Measurements from ENCODE around the gene MYH6. TPM values are rescaled to one million over a fixed set of nuclear protein-coding genes. Genes with fewer than 3 reads are reported as not detected.

MYH6 gene
- total RNA-seq, 1 experiment from 2014 or later: 0.09 TPM

DNA sequence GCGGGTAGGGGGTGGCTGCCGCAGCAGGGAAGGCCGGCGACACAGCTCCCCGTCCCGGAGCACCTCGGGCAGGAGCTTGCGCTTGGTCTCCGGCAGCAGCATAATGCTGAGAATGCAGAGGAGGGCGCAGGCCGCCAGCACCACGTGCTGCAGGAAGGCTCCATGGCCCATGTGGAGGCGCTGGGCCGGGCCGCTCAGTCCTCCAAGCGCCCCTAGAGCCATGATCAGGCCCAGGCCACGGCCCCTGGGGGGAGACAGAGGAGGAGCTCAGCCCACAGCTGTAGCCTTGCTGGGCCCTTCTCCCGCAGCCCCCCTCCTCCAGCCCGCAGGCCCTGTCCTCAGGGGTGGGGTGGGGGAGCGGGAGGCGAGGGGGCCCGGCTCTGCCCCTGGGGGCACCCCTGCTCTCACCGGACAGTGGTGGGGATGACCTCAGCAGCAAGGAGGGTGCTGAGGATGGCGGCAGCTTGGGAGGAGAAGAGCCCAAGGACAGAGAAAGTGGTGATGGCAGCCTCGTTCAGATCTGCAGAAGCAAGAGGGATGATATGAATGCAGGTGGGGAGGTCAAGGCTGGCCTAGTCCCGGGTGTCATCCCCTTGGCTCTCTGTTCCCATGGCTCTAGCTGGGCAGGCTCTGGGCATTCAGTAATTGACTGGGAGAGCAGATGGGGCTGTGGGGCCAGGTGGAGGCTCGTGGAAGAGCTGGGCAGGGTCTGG lies 61.2 kb downstream of the MYH6 start:
- TF ChIP-seq, protein P1, sequence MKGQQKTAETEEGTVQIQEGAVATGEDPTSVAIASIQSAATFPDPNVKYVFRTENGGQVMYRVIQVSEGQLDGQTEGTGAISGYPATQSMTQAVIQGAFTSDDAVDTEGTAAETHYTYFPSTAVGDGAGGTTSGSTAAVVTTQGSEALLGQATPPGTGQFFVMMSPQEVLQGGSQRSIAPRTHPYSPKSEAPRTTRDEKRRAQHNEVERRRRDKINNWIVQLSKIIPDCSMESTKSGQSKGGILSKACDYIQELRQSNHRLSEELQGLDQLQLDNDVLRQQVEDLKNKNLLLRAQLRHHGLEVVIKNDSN (CRISPR knock-in tag; IDR thresholded peaks at IDR 0.05): peak; percentile 57; the same call in 1 of the 2 replicates
- TF ChIP-seq, protein P2, sequence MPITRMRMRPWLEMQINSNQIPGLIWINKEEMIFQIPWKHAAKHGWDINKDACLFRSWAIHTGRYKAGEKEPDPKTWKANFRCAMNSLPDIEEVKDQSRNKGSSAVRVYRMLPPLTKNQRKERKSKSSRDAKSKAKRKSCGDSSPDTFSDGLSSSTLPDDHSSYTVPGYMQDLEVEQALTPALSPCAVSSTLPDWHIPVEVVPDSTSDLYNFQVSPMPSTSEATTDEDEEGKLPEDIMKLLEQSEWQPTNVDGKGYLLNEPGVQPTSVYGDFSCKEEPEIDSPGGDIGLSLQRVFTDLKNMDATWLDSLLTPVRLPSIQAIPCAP (CRISPR knock-in tag; IDR thresholded peaks at IDR 0.05): 0 out of 2 replicates have a peak, but pooled peaks have one; percentile 14
- TF ChIP-seq ZNF396 (CRISPR knock-in tag; IDR thresholded peaks at IDR 0.05; ENCODE audit: borderline replicate concordance): no peak
- TF ChIP-seq, protein P3, sequence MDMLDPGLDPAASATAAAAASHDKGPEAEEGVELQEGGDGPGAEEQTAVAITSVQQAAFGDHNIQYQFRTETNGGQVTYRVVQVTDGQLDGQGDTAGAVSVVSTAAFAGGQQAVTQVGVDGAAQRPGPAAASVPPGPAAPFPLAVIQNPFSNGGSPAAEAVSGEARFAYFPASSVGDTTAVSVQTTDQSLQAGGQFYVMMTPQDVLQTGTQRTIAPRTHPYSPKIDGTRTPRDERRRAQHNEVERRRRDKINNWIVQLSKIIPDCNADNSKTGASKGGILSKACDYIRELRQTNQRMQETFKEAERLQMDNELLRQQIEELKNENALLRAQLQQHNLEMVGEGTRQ (CRISPR knock-in tag; IDR thresholded peaks at IDR 0.05): 0 out of 2 replicates have a peak, but pooled peaks have one; percentile 34
- POLR2A ChIA-PET: interaction anchor here (0.5 to 2.1 kb wide), 4 partner anchors 18 to 190 kb away, joined by 3 to 7 read pairs (median 5); partner anchors contain the start of gene BCL2L2
- Mint-ChIP-seq H3K36me3 (peaks cover 10% of the 10 kb centered on the region), H3K27me3 (ENCODE audit: low read depth) (peaks cover 27% of the 10 kb centered on the region), H3K27ac (no peak overlapping the region), H3K9me3 (peaks cover 7% of the 10 kb centered on the region), H3K4me1 (peaks cover 17% of the 10 kb centered on the region), H3K4me3 (no peak overlapping the region)
- CTCF ChIA-PET: interaction anchor here (0.6 to 3.5 kb wide), 23 partner anchors 11 to 278 kb away, joined by 3 to 34 read pairs (median 5); partner anchors contain the start of genes BCL2L2, CMTM5, PABPN1 and PPP1R3E
- peak; percentile 29 for DNase-seq (ENCODE audit: low spot score)
- peak; percentile 74 for ATAC-seq

DNA sequence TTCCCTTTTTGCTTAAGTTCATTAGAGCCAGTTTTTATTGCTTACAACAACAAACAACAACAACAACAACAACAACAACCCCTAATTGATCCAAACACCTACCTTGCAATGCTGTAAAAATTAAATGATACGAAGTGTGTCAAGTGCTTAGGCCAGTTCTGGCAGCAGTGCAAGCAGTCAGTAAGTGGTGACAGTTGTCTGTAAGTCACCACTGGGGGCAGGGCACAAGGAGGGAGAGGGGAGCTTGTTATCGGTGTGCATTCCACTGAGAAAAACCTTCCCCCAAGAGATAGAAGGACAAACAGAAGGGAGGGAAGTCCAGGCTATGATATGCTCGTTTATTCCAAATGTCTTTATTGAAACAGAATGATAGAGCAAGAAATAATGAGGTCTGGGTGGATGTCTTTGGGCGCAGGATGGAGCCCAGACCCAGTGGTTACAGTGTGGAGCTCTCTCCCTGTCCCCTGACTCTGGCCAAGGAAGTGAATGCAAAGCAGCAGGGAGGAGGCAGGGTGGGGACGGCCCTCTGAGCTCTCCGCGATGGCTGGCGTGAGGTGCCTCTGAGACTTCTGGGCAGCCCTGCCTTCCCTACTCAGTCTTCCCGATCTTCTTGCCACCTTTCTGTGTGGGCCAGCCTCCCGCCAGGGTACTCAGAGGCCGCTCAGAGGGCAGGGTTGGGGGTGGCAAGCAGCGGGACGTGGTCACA lies 61.9 kb downstream of the MYH6 start:
- no peak for TF ChIP-seq GABPB1 (CRISPR knock-in tag; IDR thresholded peaks at IDR 0.05)
- H3K36me3 Mint-ChIP-seq: peaks cover 11% of the 10 kb centered on the region
- H3K4me3 Mint-ChIP-seq: no peak overlapping the region
- H3K27ac Mint-ChIP-seq: no peak overlapping the region
- peaks cover 23% of the 10 kb centered on the region for H3K27me3 Mint-ChIP-seq (ENCODE audit: low read depth)
- POLR2A ChIA-PET: interaction anchor here (0.5 to 2.1 kb wide), 3 partner anchors 18 to 39 kb away, joined by 4 to 7 read pairs (median 6); partner anchors contain the start of gene BCL2L2
- H3K9me3 Mint-ChIP-seq: peaks cover 12% of the 10 kb centered on the region
- CTCF ChIA-PET: interaction anchor here (0.6 to 3.5 kb wide), 28 partner anchors 8 to 360 kb away, joined by 3 to 34 read pairs (median 4); partner anchors contain the start of genes BCL2L2, CMTM5, PABPN1 and PPP1R3E
- DNase-seq (ENCODE audit: low spot score) (no peak), ATAC-seq (peak; percentile 65)
- peaks cover 13% of the 10 kb centered on the region for H3K4me1 Mint-ChIP-seq

DNA sequence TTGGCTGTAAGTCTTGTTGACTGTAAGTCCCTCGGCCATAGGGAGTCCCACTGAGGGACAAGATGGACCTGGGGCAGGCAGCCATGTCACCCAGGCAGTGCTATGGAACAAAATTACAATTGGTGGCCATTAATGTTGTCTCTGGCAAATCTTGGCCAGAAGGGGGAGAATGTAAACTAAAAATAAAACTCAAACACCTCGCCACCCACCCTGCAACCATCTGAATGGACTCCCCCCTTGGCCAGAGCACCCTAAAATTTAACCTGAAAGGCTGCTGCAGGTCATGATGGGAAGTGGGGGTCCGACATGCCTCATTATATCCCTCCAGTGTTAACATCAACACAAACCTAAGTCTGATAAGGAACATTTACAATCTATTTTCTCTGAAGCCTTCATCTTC lies 63.6 kb downstream of the MYH6 start:
- peaks cover 29% of the 10 kb centered on the region for H3K9me3 Mint-ChIP-seq
- ATAC-seq (no peak), DNase-seq (ENCODE audit: low spot score) (no peak)
- ChIA-PET POLR2A (no interaction called here), CTCF (interaction anchor here (1.1 to 1.2 kb wide), 2 partner anchors 8 to 16 kb away, joined by 4 read pairs; partner anchors contain the start of gene SLC22A17)
- peaks cover 13% of the 10 kb centered on the region for H3K36me3 Mint-ChIP-seq
- H3K4me1 Mint-ChIP-seq: peaks cover 11% of the 10 kb centered on the region; the same call in 1 of the 2 replicates
- H3K27me3 Mint-ChIP-seq (ENCODE audit: low read depth): peaks cover 20% of the 10 kb centered on the region
- H3K27ac Mint-ChIP-seq: no peak overlapping the region
- H3K4me3 Mint-ChIP-seq: no peak overlapping the region
- no peak for TF ChIP-seq SMAD4 (CRISPR knock-in tag; IDR thresholded peaks at IDR 0.05)
- TF ChIP-seq NFYB (CRISPR knock-in tag; conservative IDR thresholded peaks at IDR 0.05; ENCODE audit: low read depth): no peak
- TF ChIP-seq, protein P4, sequence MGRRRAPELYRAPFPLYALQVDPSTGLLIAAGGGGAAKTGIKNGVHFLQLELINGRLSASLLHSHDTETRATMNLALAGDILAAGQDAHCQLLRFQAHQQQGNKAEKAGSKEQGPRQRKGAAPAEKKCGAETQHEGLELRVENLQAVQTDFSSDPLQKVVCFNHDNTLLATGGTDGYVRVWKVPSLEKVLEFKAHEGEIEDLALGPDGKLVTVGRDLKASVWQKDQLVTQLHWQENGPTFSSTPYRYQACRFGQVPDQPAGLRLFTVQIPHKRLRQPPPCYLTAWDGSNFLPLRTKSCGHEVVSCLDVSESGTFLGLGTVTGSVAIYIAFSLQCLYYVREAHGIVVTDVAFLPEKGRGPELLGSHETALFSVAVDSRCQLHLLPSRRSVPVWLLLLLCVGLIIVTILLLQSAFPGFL (CRISPR knock-in tag; IDR thresholded peaks at IDR 0.05; ENCODE audit: borderline replicate concordance): no peak
- TF ChIP-seq, protein P5, sequence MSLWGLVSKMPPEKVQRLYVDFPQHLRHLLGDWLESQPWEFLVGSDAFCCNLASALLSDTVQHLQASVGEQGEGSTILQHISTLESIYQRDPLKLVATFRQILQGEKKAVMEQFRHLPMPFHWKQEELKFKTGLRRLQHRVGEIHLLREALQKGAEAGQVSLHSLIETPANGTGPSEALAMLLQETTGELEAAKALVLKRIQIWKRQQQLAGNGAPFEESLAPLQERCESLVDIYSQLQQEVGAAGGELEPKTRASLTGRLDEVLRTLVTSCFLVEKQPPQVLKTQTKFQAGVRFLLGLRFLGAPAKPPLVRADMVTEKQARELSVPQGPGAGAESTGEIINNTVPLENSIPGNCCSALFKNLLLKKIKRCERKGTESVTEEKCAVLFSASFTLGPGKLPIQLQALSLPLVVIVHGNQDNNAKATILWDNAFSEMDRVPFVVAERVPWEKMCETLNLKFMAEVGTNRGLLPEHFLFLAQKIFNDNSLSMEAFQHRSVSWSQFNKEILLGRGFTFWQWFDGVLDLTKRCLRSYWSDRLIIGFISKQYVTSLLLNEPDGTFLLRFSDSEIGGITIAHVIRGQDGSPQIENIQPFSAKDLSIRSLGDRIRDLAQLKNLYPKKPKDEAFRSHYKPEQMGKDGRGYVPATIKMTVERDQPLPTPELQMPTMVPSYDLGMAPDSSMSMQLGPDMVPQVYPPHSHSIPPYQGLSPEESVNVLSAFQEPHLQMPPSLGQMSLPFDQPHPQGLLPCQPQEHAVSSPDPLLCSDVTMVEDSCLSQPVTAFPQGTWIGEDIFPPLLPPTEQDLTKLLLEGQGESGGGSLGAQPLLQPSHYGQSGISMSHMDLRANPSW (CRISPR knock-in tag; conservative IDR thresholded peaks at IDR 0.05; ENCODE audit: low read depth): no peak
- no peak for TF ChIP-seq NFATC4 (CRISPR knock-in tag; IDR thresholded peaks at IDR 0.05)
- TF ChIP-seq, protein P6, sequence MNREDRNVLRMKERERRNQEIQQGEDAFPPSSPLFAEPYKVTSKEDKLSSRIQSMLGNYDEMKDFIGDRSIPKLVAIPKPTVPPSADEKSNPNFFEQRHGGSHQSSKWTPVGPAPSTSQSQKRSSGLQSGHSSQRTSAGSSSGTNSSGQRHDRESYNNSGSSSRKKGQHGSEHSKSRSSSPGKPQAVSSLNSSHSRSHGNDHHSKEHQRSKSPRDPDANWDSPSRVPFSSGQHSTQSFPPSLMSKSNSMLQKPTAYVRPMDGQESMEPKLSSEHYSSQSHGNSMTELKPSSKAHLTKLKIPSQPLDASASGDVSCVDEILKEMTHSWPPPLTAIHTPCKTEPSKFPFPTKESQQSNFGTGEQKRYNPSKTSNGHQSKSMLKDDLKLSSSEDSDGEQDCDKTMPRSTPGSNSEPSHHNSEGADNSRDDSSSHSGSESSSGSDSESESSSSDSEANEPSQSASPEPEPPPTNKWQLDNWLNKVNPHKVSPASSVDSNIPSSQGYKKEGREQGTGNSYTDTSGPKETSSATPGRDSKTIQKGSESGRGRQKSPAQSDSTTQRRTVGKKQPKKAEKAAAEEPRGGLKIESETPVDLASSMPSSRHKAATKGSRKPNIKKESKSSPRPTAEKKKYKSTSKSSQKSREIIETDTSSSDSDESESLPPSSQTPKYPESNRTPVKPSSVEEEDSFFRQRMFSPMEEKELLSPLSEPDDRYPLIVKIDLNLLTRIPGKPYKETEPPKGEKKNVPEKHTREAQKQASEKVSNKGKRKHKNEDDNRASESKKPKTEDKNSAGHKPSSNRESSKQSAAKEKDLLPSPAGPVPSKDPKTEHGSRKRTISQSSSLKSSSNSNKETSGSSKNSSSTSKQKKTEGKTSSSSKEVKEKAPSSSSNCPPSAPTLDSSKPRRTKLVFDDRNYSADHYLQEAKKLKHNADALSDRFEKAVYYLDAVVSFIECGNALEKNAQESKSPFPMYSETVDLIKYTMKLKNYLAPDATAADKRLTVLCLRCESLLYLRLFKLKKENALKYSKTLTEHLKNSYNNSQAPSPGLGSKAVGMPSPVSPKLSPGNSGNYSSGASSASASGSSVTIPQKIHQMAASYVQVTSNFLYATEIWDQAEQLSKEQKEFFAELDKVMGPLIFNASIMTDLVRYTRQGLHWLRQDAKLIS (CRISPR knock-in tag; IDR thresholded peaks at IDR 0.05; ENCODE audit: borderline replicate concordance): no peak
- TF ChIP-seq GABPB1 (CRISPR knock-in tag; IDR thresholded peaks at IDR 0.05): no peak
- no peak for TF ChIP-seq FOXK1 (CRISPR knock-in tag; IDR thresholded peaks at IDR 0.05)
- TF ChIP-seq SMAD3 (CRISPR knock-in tag; IDR thresholded peaks at IDR 0.05; ENCODE audit: borderline replicate concordance): no peak
- TF ChIP-seq, protein P7, sequence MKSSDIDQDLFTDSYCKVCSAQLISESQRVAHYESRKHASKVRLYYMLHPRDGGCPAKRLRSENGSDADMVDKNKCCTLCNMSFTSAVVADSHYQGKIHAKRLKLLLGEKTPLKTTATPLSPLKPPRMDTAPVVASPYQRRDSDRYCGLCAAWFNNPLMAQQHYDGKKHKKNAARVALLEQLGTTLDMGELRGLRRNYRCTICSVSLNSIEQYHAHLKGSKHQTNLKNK (CRISPR knock-in tag; IDR thresholded peaks at IDR 0.05): no peak
- no peak for TF ChIP-seq SOX15 (CRISPR knock-in tag; IDR thresholded peaks at IDR 0.05)
- no peak for TF ChIP-seq NFE2L1 (CRISPR knock-in tag; IDR thresholded peaks at IDR 0.05)
- TF ChIP-seq, protein P2 (CRISPR knock-in tag; IDR thresholded peaks at IDR 0.05): no peak
